GM21367 (cell line): ENCODE results near the gene PIGV.

Source experiments
- ATAC-seq: cut with Tn5 transposase; IDR thresholded peaks from one replicate; pipeline ENCODE4 v1.9.1; 2021; ENCODE audit not compliant: unreplicated experiment

Gene PIGV

GRCh38 chr1:26772687-26773086 is 15.1 kb upstream of the PIGV start:
- ATAC-seq = no peak

GRCh38 chr1:26774462-26774861 is 13.3 kb upstream of the PIGV start:
- ATAC-seq = no peak

- ATAC-seq = no peak
Observed at GRCh38 chr1:26775666-26776065, 12.1 kb upstream of the PIGV start.

- ATAC-seq = no peak
Observed at GRCh38 chr1:26779098-26779668, 8.6 kb upstream of the PIGV start.

GRCh38 chr1:26780344-26780957 is 7.3 kb upstream of the PIGV start:
- no peak for ATAC-seq

- no peak for ATAC-seq
Observed at GRCh38 chr1:26781206-26781825, 6.4 kb upstream of the PIGV start.

GRCh38 chr1:26782521-26783212 is 5.1 kb upstream of the PIGV start:
- no peak for ATAC-seq

- ATAC-seq = no peak
Observed at GRCh38 chr1:26783646-26784022, 4.1 kb upstream of the PIGV start.

- no peak for ATAC-seq
Observed at GRCh38 chr1:26784023-26784871, 3.5 kb upstream of the PIGV start.

GRCh38 chr1:26784886-26785285 is 2.9 kb upstream of the PIGV start:
- ATAC-seq = no peak

- ATAC-seq = no peak
Observed at GRCh38 chr1:26785611-26786436, 1.9 kb upstream of the PIGV start.

GRCh38 chr1:26786437-26787380 is 1.0 kb upstream of the PIGV start:
- no peak for ATAC-seq

GRCh38 chr1:26787381-26787705 is 407 bp upstream of the PIGV start:
- ATAC-seq = peak; percentile 31

- ATAC-seq = no peak
Observed at GRCh38 chr1:26788515-26788785, 700 bp downstream of the PIGV start.

- no peak for ATAC-seq
Observed at GRCh38 chr1:26788836-26789611, 1.3 kb downstream of the PIGV start.

GRCh38 chr1:26789612-26789865 is 1.8 kb downstream of the PIGV start:
- no peak for ATAC-seq

- no peak for ATAC-seq
Observed at GRCh38 chr1:26789931-26790330, 2.2 kb downstream of the PIGV start.

- ATAC-seq = no peak
Observed at GRCh38 chr1:26790551-26790953, 2.8 kb downstream of the PIGV start.

- no peak for ATAC-seq
Observed at GRCh38 chr1:26791148-26791547, 3.4 kb downstream of the PIGV start.
